Activated T-helper 17 cell treated with anti-CD3 and anti-CD28 coated beads, Interleukin-2, amount 50 U/mL, for 72 hours (primary cell): Measurements from ENCODE around the gene NNT. TPM values are rescaled to one million over a fixed set of nuclear protein-coding genes. Genes with fewer than 3 reads are reported as not detected.
"Not testable (repeated sequence)": the region's sequence is repeated elsewhere in the genome, so short reads cannot be mapped to it uniquely, and the experiment has no call there.

Experiments
- ATAC-seq: fragments of 150-1000 bp; cut with Tn5 transposase; replicated peaks from 2 replicates; pipeline ENCODE4 v1.10.0; 2021; ENCODE audit warnings: mild to moderate bottlenecking, moderate library complexity
- H3K27ac Mint-ChIP-seq: one replicate; pipeline ENCODE4 v1.8.0; 2022; ENCODE audit warnings: mixed read lengths
- H3K27me3 Mint-ChIP-seq: one replicate; pipeline ENCODE4 v1.8.0; 2022; ENCODE audit warnings: mixed read lengths
- H3K36me3 Mint-ChIP-seq: one replicate; pipeline ENCODE4 v1.8.0; 2022; ENCODE audit warnings: low read depth, mild to moderate bottlenecking, mixed read lengths
- H3K4me1 Mint-ChIP-seq: one replicate; pipeline ENCODE4 v1.8.0; 2022; ENCODE audit warnings: mixed read lengths
- H3K4me3 Mint-ChIP-seq: one replicate; pipeline ENCODE4 v1.8.0; 2022; ENCODE audit warnings: mild to moderate bottlenecking, mixed read lengths
- H3K9me3 Mint-ChIP-seq: one replicate; pipeline ENCODE4 v1.8.0; 2022; ENCODE audit warnings: mixed read lengths
- total RNA-seq, 2 donors: library from RNA; stranded (reverse); gene quantifications; one replicate each; pipeline ENCODE4 v1.2.3, GENCODE V29; 2022

The NNT gene
- total RNA-seq, 2 donors from 2014 or later = 87.5 to 97.2 TPM

GRCh38 chr5:43652537-43653302 is 49.7 kb downstream of the NNT start:
- no peaks in the 10 kb centered on the region for H3K27me3 Mint-ChIP-seq
- no peaks in the 10 kb centered on the region for H3K9me3 Mint-ChIP-seq
- no peak overlapping the region for H3K27ac Mint-ChIP-seq
- H3K4me3 Mint-ChIP-seq = no peak overlapping the region
- peaks cover 99% of the 10 kb centered on the region for H3K36me3 Mint-ChIP-seq
- ATAC-seq = no peak
- no peaks in the 10 kb centered on the region for H3K4me1 Mint-ChIP-seq

GRCh38 chr5:43658509-43658908 is 55.5 kb downstream of the NNT start:
- Mint-ChIP-seq H3K36me3 (peaks cover 96% of the 10 kb centered on the region), H3K27ac (no peak overlapping the region)
- peak; percentile 54 for ATAC-seq

GRCh38 chr5:43659075-43659474 is 56.1 kb downstream of the NNT start:
- no peak overlapping the region for H3K4me3 Mint-ChIP-seq
- no peaks in the 10 kb centered on the region for H3K27me3 Mint-ChIP-seq
- H3K9me3 Mint-ChIP-seq = no peaks in the 10 kb centered on the region
- peaks cover 4% of the 10 kb centered on the region for H3K4me1 Mint-ChIP-seq
- H3K27ac Mint-ChIP-seq = no peak overlapping the region
- no peak for ATAC-seq
- H3K36me3 Mint-ChIP-seq = peaks cover 97% of the 10 kb centered on the region

More at GRCh38 chr5:43658509-43658908, 55.5 kb downstream of the NNT start:
- Mint-ChIP-seq H3K27me3 (no peaks in the 10 kb centered on the region), H3K9me3 (no peaks in the 10 kb centered on the region), H3K4me3 (no peak overlapping the region), H3K4me1 (peaks cover 4% of the 10 kb centered on the region)

DNA sequence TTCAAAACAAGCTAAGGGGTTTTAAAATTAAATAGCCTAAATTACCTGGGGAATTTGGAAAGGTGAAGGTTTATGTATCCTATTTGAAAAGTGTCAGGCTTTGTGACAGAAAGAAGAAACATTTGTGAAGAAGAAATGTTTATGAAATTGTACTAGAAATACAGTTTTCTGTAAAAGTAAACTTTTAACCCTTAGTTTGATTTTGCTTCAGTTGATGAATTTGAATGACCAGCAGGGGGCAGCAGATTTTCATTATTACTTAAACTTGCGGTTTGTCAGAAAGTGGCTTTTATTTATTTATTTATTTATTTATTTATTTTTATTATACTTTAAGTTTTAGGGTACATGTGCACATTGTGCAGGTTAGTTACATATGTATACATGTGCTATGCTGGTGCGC is 58.1 kb downstream of the NNT start:
- Mint-ChIP-seq H3K36me3 (peaks cover 90% of the 10 kb centered on the region), H3K4me3 (no peak overlapping the region), H3K4me1 (peaks cover 4% of the 10 kb centered on the region), H3K9me3 (no peaks in the 10 kb centered on the region), H3K27me3 (no peaks in the 10 kb centered on the region), H3K27ac (no peak overlapping the region)
- ATAC-seq = no peak

- H3K27me3 Mint-ChIP-seq = no peaks in the 10 kb centered on the region
- peaks cover 69% of the 10 kb centered on the region for H3K36me3 Mint-ChIP-seq
- no peak overlapping the region for H3K4me3 Mint-ChIP-seq
- no peaks in the 10 kb centered on the region for H3K9me3 Mint-ChIP-seq
- peaks cover 4% of the 10 kb centered on the region for H3K4me1 Mint-ChIP-seq
- no peak overlapping the region for H3K27ac Mint-ChIP-seq
- no peak for ATAC-seq
Measured at GRCh38 chr5:43663916-43664315, 60.9 kb downstream of the NNT start.

- Mint-ChIP-seq H3K4me3 (no peak overlapping the region), H3K9me3 (no peaks in the 10 kb centered on the region), H3K4me1 (peaks cover 4% of the 10 kb centered on the region), H3K27ac (no peak overlapping the region), H3K36me3 (peaks cover 62% of the 10 kb centered on the region), H3K27me3 (no peaks in the 10 kb centered on the region)
- no peak for ATAC-seq
Measured at GRCh38 chr5:43664501-43665040, 61.6 kb downstream of the NNT start.

- not testable (repeated sequence) for H3K27me3 Mint-ChIP-seq, H3K4me3 Mint-ChIP-seq, H3K27ac Mint-ChIP-seq, ATAC-seq, H3K4me1 Mint-ChIP-seq, H3K9me3 Mint-ChIP-seq
- peaks cover 56% of the 10 kb centered on the region for H3K36me3 Mint-ChIP-seq
Measured at GRCh38 chr5:43665749-43666148, 62.8 kb downstream of the NNT start.

- H3K36me3 Mint-ChIP-seq = peaks cover 48% of the 10 kb centered on the region
- H3K4me1 Mint-ChIP-seq, H3K27ac Mint-ChIP-seq, ATAC-seq, H3K9me3 Mint-ChIP-seq, H3K27me3 Mint-ChIP-seq, H3K4me3 Mint-ChIP-seq: not testable (repeated sequence)
Measured at GRCh38 chr5:43666728-43667127, 63.7 kb downstream of the NNT start.

- ATAC-seq, H3K4me1 Mint-ChIP-seq, H3K9me3 Mint-ChIP-seq, H3K4me3 Mint-ChIP-seq, H3K27me3 Mint-ChIP-seq, H3K27ac Mint-ChIP-seq: not testable (repeated sequence)
- H3K36me3 Mint-ChIP-seq = peaks cover 48% of the 10 kb centered on the region
Measured at GRCh38 chr5:43667379-43667778, 64.4 kb downstream of the NNT start.

DNA sequence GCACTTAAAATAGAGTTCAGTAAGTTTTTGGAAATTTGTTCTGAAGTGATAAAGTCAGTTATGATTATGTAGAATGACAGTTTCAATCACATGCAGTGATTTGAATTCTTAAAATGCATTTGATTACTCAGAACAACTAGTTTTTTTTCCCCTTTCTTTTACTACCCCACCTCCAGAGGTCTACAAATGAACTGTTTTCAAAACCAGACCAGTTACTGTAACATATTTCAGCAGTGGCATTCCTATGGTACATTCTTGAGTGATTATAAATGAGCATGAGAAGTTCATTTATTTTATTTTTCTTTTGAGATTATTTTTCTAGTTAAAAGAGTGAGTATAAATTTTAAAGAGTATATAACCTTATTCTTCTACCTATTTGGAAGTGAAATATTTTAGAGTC is 71.6 kb downstream of the NNT start:
- H3K36me3 Mint-ChIP-seq = peaks cover 24% of the 10 kb centered on the region
- no peak overlapping the region for H3K27ac Mint-ChIP-seq
- H3K9me3 Mint-ChIP-seq = no peaks in the 10 kb centered on the region
- peaks cover 10% of the 10 kb centered on the region for H3K4me1 Mint-ChIP-seq
- H3K27me3 Mint-ChIP-seq = no peaks in the 10 kb centered on the region
- no peak for ATAC-seq
- H3K4me3 Mint-ChIP-seq = no peak overlapping the region

DNA sequence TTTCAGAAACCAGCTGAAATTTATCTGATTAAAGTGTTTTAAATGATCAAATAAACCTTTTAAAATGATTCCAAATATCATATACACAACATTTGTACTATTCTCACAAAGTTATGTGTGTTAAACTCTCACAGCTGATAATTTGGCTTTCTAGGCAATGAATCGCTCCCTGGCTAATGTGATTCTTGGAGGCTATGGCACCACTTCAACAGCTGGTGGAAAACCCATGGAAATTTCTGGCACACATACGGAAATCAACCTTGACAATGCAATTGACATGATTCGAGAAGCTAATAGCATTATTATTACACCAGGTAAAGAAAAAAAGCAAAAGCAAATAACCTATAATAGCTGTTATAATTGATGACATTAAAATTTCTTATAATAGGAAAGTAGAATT is 72.4 kb downstream of the NNT start:
- Mint-ChIP-seq H3K4me3 (no peak overlapping the region), H3K27me3 (no peaks in the 10 kb centered on the region), H3K36me3 (peaks cover 25% of the 10 kb centered on the region), H3K4me1 (peaks cover 9% of the 10 kb centered on the region), H3K27ac (no peak overlapping the region), H3K9me3 (no peaks in the 10 kb centered on the region)
- ATAC-seq = no peak

DNA sequence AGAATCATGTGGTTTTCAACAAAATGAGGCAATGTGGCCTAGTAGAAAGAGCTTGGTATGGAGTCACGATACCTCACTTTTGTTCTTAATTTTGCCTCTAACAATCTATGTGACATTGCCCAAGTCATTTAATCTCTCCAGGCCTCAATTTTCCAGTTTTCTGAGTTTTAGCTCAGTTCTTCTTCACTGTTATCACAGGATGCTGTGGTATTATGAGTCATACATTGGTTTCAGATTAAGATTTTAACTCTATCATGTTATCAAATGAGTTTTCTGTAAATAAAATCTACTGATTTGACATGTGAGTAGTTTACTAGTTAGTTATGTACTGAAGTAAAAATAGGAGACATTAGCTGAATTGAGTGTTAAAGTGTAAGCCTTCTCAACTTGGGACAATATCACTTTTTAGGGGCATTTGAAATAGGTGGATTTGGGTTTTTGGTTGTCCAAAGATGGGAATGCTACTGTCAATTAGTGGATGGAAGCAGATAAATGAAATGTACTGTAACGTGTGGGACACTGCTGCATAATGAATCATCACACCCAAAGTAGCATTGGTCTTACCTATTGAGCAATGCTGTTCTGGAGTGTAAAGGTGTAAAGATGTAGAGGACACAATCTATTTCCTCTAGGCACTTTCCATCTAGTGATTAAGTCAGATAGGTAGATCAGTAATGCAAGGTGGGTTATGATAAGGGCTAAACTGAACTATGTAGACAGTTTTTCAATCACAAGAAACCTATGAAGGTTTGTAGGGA is 73.3 kb downstream of the NNT start:
- no peaks in the 10 kb centered on the region for H3K27me3 Mint-ChIP-seq
- H3K4me3 Mint-ChIP-seq = no peak overlapping the region
- H3K27ac Mint-ChIP-seq = no peak overlapping the region
- peak; percentile 46 for ATAC-seq
- H3K36me3 Mint-ChIP-seq = peaks cover 29% of the 10 kb centered on the region
- peaks cover 6% of the 10 kb centered on the region for H3K4me1 Mint-ChIP-seq
- no peaks in the 10 kb centered on the region for H3K9me3 Mint-ChIP-seq

- Mint-ChIP-seq H3K27me3 (no peaks in the 10 kb centered on the region), H3K36me3 (peaks cover 29% of the 10 kb centered on the region), H3K4me1 (peaks cover 3% of the 10 kb centered on the region), H3K9me3 (no peaks in the 10 kb centered on the region), H3K4me3 (no peak overlapping the region), H3K27ac (no peak overlapping the region)
- ATAC-seq = no peak
Measured at GRCh38 chr5:43677253-43677652, 74.3 kb downstream of the NNT start.

DNA sequence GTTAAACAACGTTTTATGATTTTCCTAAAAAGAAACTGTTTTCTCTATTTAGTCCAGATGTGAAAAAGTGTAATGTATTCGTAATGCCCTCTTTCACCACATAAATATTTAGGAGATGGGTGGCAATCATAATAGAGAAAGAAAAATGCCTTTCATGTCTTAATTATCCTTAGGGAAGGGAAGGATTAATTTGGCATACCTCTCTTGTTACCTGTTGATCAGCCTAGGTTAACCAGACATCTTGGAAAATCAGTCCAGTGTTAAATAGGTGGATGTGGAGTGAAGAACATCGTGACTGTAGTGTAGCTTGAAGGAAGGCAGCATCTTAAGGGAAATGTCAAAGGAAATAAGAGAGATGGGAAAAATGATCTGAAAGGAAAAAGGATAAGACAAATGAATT is 76.2 kb downstream of the NNT start:
- ATAC-seq = no peak
- H3K4me1 Mint-ChIP-seq = peaks cover 3% of the 10 kb centered on the region
- no peaks in the 10 kb centered on the region for H3K27me3 Mint-ChIP-seq
- no peak overlapping the region for H3K27ac Mint-ChIP-seq
- no peak overlapping the region for H3K4me3 Mint-ChIP-seq
- peaks cover 45% of the 10 kb centered on the region for H3K36me3 Mint-ChIP-seq
- H3K9me3 Mint-ChIP-seq = no peaks in the 10 kb centered on the region

- ATAC-seq = no peak
- H3K27ac Mint-ChIP-seq = no peak overlapping the region
- H3K36me3 Mint-ChIP-seq = peaks cover 47% of the 10 kb centered on the region
- H3K4me1 Mint-ChIP-seq = no peaks in the 10 kb centered on the region
- H3K4me3 Mint-ChIP-seq = no peak overlapping the region
- no peaks in the 10 kb centered on the region for H3K9me3 Mint-ChIP-seq
- H3K27me3 Mint-ChIP-seq = no peaks in the 10 kb centered on the region
Measured at GRCh38 chr5:43680286-43680685, 77.3 kb downstream of the NNT start.
